HG02763 (cell line): ENCODE results near the gene POU1F1.
"Not testable (repeated sequence)": the region's sequence is repeated elsewhere in the genome, so short reads cannot be mapped to it uniquely, and the experiment has no call there.

Experiments used
- ATAC-seq: cut with Tn5 transposase; IDR thresholded peaks from one replicate; pipeline ENCODE4 v1.9.1; 2021; ENCODE audit warnings: mild to moderate bottlenecking, moderate library complexity; ENCODE audit not compliant: unreplicated experiment

Gene POU1F1, protein sequence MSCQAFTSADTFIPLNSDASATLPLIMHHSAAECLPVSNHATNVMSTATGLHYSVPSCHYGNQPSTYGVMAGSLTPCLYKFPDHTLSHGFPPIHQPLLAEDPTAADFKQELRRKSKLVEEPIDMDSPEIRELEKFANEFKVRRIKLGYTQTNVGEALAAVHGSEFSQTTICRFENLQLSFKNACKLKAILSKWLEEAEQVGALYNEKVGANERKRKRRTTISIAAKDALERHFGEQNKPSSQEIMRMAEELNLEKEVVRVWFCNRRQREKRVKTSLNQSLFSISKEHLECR

GRCh38 chr3:87276484-87276883, at the start of gene POU1F1:
TSS of gene POU1F1 (minus strand) at chr3:87276584. CDS start at chr3:87276462, 122 bp downstream.
- ATAC-seq = no peak

- ATAC-seq = no peak
Observed at GRCh38 chr3:87324609-87325008, 48.2 kb upstream of the POU1F1 start.

DNA sequence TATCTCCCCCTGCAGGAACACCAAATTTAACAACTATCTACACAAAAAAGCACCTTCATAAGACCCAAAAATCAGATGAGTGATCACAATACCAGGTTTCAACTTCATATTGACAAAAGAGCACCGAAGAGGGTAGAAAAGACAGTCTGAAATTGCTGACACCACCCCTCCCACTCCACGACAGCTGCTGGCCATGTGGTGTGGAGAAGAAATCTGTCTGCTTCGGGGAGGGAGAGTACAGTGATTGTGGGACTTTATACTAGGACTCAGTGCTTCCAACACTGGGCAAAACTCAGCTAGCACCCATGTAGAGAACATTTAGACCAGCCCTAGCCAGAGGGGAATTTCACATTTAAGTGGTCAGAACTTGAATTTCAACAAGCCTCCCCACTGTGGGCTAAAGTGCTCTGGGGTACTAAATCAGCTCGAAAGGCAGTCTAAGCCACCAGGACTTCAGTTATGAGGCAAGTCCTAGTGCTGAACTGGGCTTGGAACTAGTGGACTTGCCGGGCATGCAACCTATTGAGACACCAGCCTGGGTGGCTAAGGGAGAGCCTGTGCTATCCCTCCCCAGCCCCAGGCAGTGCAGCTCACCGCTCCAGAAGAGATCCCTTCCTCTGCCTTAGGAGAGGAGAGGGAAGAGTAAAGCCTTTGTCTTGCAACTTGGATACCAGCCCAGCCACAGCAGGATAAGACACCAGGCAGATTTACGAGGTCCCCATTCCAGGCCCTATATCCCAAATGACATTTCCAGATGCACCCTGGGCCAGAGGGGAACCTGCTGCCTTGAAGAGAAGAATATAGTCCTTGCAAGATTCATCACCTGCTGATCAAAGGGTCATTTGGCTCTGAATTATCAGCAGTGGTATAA, 44.6 kb upstream of the POU1F1 start:
- ATAC-seq = no peak

DNA sequence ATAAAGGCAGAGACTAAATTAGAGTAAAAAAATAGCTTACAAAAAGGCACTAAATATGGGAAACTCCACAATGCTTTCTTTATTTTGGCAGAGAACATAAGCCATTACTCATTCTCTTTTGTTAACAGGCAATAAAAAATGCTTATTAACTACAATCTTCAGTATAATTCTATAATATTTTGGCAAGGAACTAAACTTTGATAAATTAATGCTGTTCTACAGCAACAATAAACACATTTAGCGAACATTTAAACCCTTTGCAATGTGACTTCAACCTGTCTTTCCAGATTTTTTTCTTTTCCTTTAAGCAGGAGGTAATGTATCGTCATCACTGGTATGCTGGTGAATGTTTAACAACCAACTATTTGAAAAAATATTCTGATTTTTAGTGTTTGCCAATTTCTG, 42.2 kb upstream of the POU1F1 start:
- no peak for ATAC-seq

GRCh38 chr3:87317779-87318178, 41.4 kb upstream of the POU1F1 start:
- no peak for ATAC-seq

DNA sequence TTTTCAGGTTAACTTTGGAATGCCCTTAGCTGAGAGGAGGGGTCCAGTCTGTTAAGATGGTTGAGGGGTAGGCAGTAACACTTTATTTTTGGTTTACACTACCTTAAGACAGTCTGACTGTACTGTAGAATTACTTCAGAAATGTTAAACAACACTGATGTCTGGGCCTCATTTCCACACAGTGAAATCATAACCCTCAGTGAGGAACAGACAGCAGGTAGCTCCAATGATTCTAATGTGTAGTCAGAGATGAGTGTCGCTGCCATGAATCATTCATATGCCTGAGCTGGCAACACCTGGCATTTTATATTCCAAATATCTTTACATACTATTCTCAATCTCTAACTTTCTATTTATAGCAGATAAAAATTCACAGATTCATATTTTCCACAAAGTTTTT, 37.3 kb upstream of the POU1F1 start:
- ATAC-seq = no peak

GRCh38 chr3:87311309-87311708, 34.9 kb upstream of the POU1F1 start:
- no peak for ATAC-seq

DNA sequence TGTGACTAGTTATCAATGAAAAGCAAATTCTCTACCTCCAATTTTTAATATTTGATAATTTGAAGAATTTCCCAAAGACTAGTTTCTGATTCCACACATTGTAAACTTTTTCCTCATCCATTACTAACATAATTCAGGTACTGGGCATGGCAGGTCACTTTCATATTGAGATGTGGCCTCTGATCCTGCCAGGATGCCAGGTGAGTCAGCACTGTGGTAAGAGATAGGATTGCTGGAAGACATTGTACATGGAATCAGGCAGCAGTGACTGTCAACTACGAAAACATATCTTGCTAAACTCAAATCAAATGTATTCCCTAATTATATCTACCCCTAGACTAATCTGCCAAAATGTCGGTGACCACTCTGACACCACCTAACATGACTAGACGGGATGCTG, 33.2 kb upstream of the POU1F1 start:
- no peak for ATAC-seq

GRCh38 chr3:87307805-87308204, 31.4 kb upstream of the POU1F1 start:
- ATAC-seq = no peak

- no peak for ATAC-seq
Observed at GRCh38 chr3:87305517-87305916, 29.1 kb upstream of the POU1F1 start.

DNA sequence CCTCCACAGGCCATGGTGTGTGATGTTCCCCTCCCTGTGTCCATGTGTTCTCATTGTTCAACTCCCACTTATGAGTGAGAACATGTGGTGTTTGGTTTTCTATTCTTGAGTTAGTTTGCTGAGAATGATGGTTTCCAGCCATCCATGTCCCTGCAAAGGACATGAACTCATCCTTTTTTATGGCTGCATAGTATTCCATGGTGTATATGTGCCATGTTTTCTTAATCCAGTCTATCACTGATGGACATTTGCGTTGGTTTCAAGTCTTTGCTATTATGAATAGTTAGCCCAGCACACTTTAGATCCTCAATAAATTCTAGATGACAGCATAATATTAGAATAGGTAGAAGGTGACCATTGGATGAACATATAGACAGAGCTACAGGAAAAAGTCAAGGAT, 28.6 kb upstream of the POU1F1 start:
- not testable (repeated sequence) for ATAC-seq

DNA sequence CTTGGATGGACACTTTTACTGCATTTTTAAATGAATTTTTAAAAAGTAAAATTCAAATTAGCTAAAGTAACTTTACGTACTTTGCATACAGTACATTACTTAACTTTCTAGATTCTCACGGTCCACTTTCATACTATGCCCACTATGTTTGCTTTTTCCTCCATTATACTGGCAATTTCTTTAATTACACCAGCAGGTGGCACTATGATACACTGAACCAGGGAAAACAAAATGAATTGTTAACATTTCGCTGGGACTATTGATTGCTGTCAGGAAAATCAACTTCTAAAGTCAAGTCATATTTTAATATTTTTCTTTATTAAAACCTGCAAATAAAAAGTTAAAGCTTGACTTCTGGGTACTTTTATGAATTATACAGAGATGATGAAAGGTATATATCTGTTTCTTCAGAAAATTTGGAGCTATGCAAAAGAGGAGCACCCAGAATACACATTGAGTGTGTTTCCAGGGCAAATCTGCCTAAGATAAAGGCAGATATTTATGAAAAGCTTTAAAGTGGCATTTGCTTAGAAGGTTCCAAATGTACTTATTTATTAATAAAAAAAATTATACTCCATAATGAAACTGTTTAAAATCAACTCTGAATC, 21.8 kb upstream of the POU1F1 start:
- ATAC-seq = no peak

DNA sequence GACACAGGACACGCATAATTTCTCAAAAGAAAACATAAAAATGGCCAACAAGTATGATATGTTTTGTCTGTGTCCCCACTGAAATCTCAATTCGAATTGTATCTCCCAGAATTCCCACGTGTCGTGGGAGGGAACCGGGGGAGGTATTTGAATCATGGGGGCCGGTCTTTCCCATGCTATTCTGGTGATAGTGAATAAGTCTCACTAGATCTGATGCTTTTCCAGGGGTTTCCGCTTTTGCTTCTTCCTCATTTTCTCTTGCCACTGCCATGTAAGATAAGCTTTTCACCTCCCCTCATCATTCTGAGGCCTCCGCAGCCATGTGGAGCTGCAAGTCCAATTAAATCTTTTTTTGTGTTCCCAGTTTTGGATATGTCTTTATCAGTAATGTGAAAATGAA, 12.1 kb upstream of the POU1F1 start:
- ATAC-seq = no peak

DNA sequence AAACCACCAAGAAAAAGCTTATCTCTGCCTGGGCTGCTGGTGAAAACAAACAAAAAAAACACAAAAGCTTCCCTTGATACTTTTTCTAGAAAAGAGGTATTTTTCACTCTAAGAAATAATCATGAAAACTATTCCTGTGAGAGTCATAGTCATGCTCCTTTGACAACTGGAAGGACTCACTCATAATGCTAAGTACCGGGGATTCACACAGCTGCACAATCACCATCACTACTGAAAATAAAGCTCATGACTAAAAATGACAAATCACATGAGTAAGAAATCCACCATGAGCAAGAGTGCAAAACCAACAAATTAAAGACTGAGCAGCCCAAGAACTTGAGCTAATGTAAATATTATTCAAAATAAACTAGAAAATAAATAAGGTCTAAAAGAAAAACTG, 10.6 kb upstream of the POU1F1 start:
- ATAC-seq = no peak

DNA sequence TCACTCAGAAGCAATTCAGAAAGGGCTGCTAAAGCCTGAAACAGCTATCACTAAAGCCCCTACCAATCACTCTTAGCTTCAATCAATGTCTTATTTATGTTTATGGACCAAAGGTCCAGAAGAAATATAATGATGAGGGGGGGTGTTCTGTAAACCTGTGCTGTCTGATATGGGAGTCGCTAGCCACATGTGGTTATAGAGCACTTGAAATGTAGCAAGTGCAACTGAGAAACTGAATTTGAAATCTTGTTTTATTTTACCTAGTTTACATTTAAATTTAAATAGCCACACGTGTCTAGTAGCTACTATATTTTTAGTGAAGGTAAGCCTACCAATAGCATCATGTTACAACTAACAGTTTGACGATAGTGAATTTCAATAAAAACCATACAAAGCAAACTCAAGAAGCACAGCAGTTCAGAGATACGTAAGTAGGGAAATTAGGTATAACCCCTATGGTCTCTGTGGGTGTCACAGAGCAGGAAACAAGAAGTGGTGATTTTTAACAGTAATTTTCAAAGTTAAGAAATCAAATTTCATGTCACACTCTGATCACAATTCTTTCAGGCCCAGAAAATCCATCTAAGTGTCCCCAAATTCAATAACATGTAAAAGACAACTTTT, 3.6 kb downstream of the POU1F1 start:
- ATAC-seq = peak; percentile 85

DNA sequence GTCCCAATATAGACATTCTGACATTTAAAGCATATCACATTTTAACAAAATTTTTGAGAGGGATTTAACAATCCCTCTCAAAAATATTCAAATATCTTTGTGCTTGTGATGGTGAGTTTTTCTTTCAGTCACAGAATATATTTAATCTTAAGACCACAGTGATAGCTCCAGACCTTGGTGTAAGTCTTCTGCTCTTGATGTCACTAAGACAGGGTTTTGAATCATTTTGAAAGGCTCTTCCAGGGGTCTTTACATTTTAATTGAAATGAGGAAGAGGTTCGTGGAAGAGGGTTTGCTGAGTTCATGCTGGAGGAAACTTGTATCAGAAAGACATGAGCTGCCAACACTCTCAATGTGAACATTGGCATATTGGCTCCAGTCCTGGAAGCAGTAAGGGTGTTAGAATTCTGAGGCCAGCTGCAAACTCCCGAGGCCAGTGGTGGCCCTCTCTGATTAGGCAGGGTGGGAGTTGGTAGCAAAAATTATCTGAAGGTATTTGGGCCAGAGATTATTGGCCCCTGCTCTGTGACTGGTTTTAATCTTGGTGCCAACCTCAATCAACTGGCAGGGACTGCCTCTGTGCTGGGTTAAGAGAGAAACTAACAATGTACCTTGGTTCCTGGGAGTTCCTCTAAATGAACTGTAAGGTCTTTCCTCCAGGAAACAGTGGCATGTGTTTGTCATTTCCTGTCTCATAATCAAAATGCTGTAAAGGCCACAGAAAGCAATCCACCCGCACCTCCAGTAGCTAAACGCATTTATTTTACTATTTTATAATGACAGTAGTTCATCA, 5.3 kb downstream of the POU1F1 start:
- ATAC-seq = no peak

DNA sequence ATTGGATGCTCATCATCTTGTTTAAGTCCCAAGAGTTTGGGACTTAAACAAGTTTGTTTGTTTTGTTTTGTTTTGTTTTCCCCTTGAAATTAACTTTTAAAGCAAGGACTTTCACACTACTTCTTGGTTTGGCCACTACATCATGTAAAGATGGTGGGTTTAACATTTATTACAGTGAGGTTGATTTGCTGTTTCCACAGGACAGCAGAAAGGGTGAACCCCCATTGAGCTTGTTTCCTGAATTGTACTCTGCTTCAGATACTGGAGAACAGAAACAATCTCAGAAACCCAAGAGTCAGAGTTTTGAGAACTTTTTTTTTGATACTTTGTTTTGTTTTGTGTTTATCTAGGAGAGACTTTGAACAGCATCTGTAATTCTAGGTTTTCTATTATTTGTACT, 6.7 kb downstream of the POU1F1 start:
- no peak for ATAC-seq

GRCh38 chr3:87268646-87269211, 7.7 kb downstream of the POU1F1 start:
- ATAC-seq = no peak

DNA sequence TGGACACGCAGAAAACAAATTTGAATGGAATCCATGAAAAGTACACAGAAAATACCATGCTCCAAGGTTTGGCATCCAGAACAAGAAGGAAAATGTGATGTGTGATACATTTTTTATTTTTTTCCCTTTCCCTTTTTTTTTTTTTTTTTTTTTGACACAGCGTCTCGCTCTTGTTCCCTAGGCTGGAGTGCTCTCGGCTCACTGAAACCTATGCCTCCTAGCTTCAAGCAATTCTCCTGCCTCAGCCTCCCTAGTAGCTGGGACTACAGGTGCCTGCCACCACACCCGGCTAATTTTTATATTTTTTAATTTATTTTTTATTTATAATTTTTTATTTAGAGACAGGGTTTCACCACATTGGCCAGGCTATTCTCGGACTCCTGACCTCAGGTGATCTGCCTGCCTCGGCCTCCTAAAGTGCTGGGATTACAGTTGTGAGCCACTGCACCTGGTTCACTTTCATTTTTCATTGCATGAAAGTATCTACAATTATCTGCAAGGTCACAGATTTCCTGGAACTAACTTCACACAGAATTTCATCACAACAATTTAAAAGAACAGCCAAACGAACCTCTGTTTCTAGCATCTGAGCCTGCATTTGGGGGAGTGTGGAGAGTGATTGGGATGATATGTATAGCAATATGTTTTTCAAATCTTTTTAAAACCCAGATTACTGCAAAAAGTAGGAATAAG, 8.3 kb downstream of the POU1F1 start:
- no peak for ATAC-seq

- ATAC-seq = no peak
Observed at GRCh38 chr3:87261925-87262324, 14.5 kb downstream of the POU1F1 start.
